Spleen (tissue), 11 donors: ENCODE measurements around the gene ST7L. TPM values are rescaled to one million over a fixed set of nuclear protein-coding genes. Genes with fewer than 3 reads are reported as not detected.

Source experiments
- DNase-seq: peaks from one replicate; pipeline ENCODE4 v3.0.0-alpha.2; 2020
- H3K27ac ChIP-seq, 8 donors: fragments of 200-600 bp; sonication (generic) in 7 of 8; 1 replicate in 4 of 8; 2 replicates in 4 of 8; pipeline versions ENCODE4 v1.5.0 to v1.8.0; 2016 to 2021; ENCODE audit warnings: inconsistent platforms in 4 of 8, mild to moderate bottlenecking in 4 of 8, moderate library complexity in 1 of 8
- H3K27me3 ChIP-seq, 7 donors: fragments of 200-600 bp; sonication (generic) in 6 of 7; replicated peaks in 1 of 7; 1 replicate in 4 of 7; 2 replicates in 3 of 7; pipeline versions ENCODE4 v1.5.0 to v1.8.0; 2016 to 2021; ENCODE audit warnings: inconsistent platforms in 3 of 7, mild to moderate bottlenecking in 1 of 7
- H3K36me3 ChIP-seq, 6 donors: fragments of 200-600 bp; sonication (generic) in 5 of 6; 1 replicate in 4 of 6; 2 replicates in 2 of 6; pipeline versions ENCODE4 v1.5.0 to v1.8.0; 2016 to 2021; ENCODE audit warnings: inconsistent platforms in 2 of 6
- H3K4me1 ChIP-seq, 6 donors: fragments of 200-600 bp; sonication (generic) in 5 of 6; 1 replicate in 3 of 6; 2 replicates in 3 of 6; pipeline versions ENCODE4 v1.5.0 to v1.8.0; 2016 to 2021; ENCODE audit warnings: inconsistent platforms in 3 of 6
- H3K4me3 ChIP-seq, 8 donors: fragments of 200-600 bp; sonication (generic) in 7 of 8; 1 replicate in 4 of 8; 2 replicates in 4 of 8; pipeline versions ENCODE4 v1.5.0 to v1.8.0; 2016 to 2021; ENCODE audit warnings: inconsistent platforms in 4 of 8, mild to moderate bottlenecking in 4 of 8, moderate library complexity in 2 of 8
- H3K9me3 ChIP-seq, 8 donors: fragments of 200-600 bp; sonication (generic) in 7 of 8; 1 replicate in 4 of 8; 2 replicates in 4 of 8; pipeline versions ENCODE4 v1.5.0 to v1.8.0; 2016 to 2021; ENCODE audit warnings: inconsistent platforms in 4 of 8
- POLR2A ChIP-seq, 3 donors: fragments of 450-650 bp; IDR thresholded peaks; one replicate each; pipeline ENCODE4 v1.5.1; 2017; ENCODE audit warnings: antibody characterized with exemption in 3 of 3, mild to moderate bottlenecking in 1 of 3
- POLR2AphosphoS5 ChIP-seq, 3 donors: sonication (generic); formaldehyde crosslinking; IDR thresholded peaks; one replicate each; pipeline ENCODE4 v1.5.1; 2017; ENCODE audit warnings: antibody characterized with exemption in 3 of 3
- WGBS, 5 donors: extraction: QIAGEN DNeasy Blood & Tissue Kit in 3 of 5; methylation state at CpG; one replicate each; pipeline versions ENCODE4 v1.1.5 to v1.1.7; 2013 to 2018; 5-methylcytosine and 5-hydroxymethylcytosine counted together
- intact Hi-C: fragments of 100-400 bp; cut with DNase I; formaldehyde crosslinking; loops from one replicate; pipeline ENCODE4 v1.15.0; 2023; ENCODE audit warnings: low total_unique reads
- polyA plus RNA-seq, 3 donors: library from polyadenylated mRNA; stranded (reverse); fragments of 200-250 nt; gene quantifications; one replicate each; pipeline ENCODE4 v1.2.1, GENCODE V29; 2013
- total RNA-seq, 7 donors: library from RNA; depleted of rRNA in 3 of 7; stranded (reverse); fragments of >200 nt in 3 of 7; fragmentation: NEBNext Ultra II Directional in 4 of 7; extraction: Animal tissue kit (Norgen Biotek cat#: 25700) in 4 of 7; gene quantifications; one replicate each; pipeline versions ENCODE4 v1.1.0 to v1.2.1, GENCODE V29; 2016 to 2021
- TF ChIP-seq, protein P1 (sequence below), 11 experiments: fragments of 200-600 bp in 7 of 11; fragments of 450-650 bp in 4 of 11; sonication (generic) in 4 of 11; IDR thresholded peaks in 8 of 11; conservative IDR thresholded peaks in 3 of 11; 1 replicate in 7 of 11; 2 replicates in 4 of 11; pipeline versions ENCODE4 v1.4.0 to v1.8.0; 2016 to 2021; ENCODE audit warnings: antibody characterized with exemption in 11 of 11, inconsistent platforms in 4 of 11, mild to moderate bottlenecking in 1 of 11
- donor health status: healthy with polysubstance abuse.
- donor health status: DM: no; HTN: no; CAD: no; lungs with moderate emphysema.
- donor health status: DM: no; HTN: no; CAD: no.
- donor health status: Bipolar disorder and iron deficiency.
- donor health status: healthy.
- donor health status: DM: no; HTN: no; CAD: no.
- donor health status: DM: yes; HTN: yes; CAD: no.

Gene ST7L
- total and polyA plus RNA-seq, 10 donors: 6.1 to 23.9 (median 18.6) TPM

DNA sequence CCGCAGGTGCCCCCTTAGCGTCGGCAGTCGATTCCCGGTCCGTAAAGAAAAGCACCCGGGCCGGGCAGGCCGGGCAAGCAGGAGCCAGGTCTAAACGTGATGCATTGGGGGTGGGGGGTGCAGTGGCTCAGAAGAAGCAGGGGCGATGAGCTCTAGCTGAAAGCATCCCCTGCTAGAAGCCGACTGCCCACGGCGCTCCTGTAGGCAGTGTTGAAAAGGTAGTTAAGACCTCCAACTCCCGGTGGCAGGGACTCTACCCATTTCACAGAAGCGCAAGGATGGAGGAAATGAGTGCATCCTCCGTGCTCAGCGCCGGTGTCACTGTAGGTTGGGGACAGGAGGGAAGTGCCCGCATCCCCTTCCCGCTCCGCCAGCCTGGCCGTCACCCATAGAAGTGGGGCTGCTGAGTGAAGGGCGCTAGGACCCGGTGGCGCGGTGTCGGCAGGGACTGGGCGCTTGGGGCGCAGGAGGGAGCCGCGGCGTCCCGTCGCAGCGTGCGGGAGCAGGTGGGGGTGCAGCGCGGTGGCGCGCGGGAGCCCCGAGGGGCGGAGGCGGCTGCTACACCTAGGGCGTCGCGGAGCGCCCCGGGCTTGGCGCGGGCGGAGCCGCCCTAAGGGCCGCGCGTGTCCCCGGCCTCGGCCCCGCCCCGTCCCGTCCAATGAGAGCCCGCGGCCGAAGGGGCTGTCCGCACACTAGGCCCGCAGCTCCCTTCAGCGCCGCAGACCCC is 110.5 kb downstream of the ST7L start, which contains the start of gene WNT2B:
TSS of gene WNT2B (plus strand) at position 688 of the 727 bp plus-strand sequence. CDS start 298 bp downstream, outside the sequence.
- TF ChIP-seq, protein P1, sequence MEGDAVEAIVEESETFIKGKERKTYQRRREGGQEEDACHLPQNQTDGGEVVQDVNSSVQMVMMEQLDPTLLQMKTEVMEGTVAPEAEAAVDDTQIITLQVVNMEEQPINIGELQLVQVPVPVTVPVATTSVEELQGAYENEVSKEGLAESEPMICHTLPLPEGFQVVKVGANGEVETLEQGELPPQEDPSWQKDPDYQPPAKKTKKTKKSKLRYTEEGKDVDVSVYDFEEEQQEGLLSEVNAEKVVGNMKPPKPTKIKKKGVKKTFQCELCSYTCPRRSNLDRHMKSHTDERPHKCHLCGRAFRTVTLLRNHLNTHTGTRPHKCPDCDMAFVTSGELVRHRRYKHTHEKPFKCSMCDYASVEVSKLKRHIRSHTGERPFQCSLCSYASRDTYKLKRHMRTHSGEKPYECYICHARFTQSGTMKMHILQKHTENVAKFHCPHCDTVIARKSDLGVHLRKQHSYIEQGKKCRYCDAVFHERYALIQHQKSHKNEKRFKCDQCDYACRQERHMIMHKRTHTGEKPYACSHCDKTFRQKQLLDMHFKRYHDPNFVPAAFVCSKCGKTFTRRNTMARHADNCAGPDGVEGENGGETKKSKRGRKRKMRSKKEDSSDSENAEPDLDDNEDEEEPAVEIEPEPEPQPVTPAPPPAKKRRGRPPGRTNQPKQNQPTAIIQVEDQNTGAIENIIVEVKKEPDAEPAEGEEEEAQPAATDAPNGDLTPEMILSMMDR (IDR thresholded peaks at IDR 0.05 in 8 of 11, conservative IDR thresholded peaks at IDR 0.05 in 3 of 11): no peak
- TF ChIP-seq POLR2A (IDR thresholded peaks at IDR 0.05): no peak
- no peak for TF ChIP-seq POLR2AphosphoS5 (IDR thresholded peaks at IDR 0.05)
- Histone ChIP-seq H3K9me3 (no peaks in the 10 kb centered on the region), H3K36me3 (no peaks in the 10 kb centered on the region), H3K4me3 (peak within 1 kb of the TSS; percentile 50 to 74 (median 58)), H3K27me3 (peaks cover 0 to 70% (median 32%) of the 10 kb centered on the region in 7 donors), H3K4me1 (peaks cover 7 to 26% (median 20%) of the 10 kb centered on the region in 6 donors), H3K27ac (no peak within 1 kb of the TSS)
- intact Hi-C loops: loop anchor here (5.0 kb wide), 1 partner anchor 199 kb away; the partner anchor contains the start of gene RHOC
- DNase-seq: peak; percentile 85
- 1 to 4% (median 1%) methylated on average over 26 to 69 of the region's 69 CpGs for WGBS, 5 donors

DNA sequence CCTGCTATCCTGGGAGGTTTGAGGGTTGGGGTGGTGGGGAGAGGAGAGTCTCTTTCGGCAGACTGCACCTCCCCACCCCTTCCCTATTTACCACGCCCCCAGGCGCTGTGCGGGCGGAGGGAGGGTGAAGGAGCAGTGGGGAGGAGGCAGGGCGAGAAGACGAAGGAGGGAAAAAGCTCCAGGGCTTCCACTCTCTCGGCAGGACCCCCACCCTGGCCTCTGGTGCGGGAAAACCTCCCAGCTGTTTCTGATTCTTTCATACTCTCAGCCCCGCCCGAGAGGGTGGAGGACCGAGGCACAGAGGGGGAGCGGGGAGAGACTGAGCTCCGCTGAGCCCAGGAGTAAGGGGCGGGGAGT is 111.0 kb downstream of the ST7L start:
- WGBS, 5 donors: 0 to 2% (median 1%) methylated on average over 8 to 15 of the region's 15 CpGs
- Histone ChIP-seq H3K4me3 (peak overlapping the region; percentile 50 to 74 (median 58)), H3K9me3 (no peaks in the 10 kb centered on the region), H3K27me3 (peaks cover 0 to 75% (median 32%) of the 10 kb centered on the region in 7 donors), H3K27ac (no peak overlapping the region), H3K4me1 (peaks cover 7 to 26% (median 20%) of the 10 kb centered on the region in 6 donors), H3K36me3 (no peaks in the 10 kb centered on the region)
- TF ChIP-seq, protein P1 (IDR thresholded peaks at IDR 0.05 in 8 of 11, conservative IDR thresholded peaks at IDR 0.05 in 3 of 11): no peak
- no peak for TF ChIP-seq POLR2AphosphoS5 (IDR thresholded peaks at IDR 0.05)
- no peak for TF ChIP-seq POLR2A (IDR thresholded peaks at IDR 0.05)
- peak; percentile 75 for DNase-seq
- intact Hi-C loops: loop anchor here (5.0 kb wide), 1 partner anchor 199 kb away; the partner anchor contains the start of gene RHOC

DNA sequence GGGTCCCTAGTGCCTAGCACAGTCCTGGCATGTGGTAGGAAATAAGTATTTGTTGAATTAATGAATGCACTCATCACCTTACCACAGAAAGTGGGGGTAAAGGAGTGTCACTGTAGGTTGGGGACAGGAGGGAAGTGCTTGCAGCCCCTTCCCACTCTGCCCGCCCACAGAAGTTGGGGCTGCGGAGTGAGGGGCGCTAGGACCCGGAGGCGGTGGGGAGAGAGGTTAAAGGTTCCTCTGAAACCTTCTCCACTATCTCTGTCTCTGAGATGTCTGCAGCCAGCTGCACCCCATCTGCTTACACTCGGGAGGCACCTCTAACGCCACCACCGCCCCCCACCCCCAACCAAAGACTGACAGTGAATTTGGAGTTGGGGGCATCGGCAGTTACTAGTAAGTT is 111.6 kb downstream of the ST7L start:
- Histone ChIP-seq H3K4me3 (peak overlapping the region in 3 of 8 donors; percentile 54 to 74 (median 56)), H3K4me1 (peaks cover 7 to 32% (median 24%) of the 10 kb centered on the region in 6 donors), H3K27me3 (peaks cover 0 to 81% (median 35%) of the 10 kb centered on the region in 7 donors), H3K9me3 (no peaks in the 10 kb centered on the region), H3K27ac (no peak overlapping the region), H3K36me3 (no peaks in the 10 kb centered on the region)
- intact Hi-C loops: loop anchor here (5.0 kb wide), 1 partner anchor 200 kb away; the partner anchor contains the start of gene RHOC
- DNase-seq: no peak
- 71 to 83% (median 78%) methylated on average over 9 of the region's 9 CpGs for WGBS, 5 donors
- TF ChIP-seq, protein P1 (IDR thresholded peaks at IDR 0.05 in 8 of 11, conservative IDR thresholded peaks at IDR 0.05 in 3 of 11): no peak
- TF ChIP-seq POLR2AphosphoS5 (IDR thresholded peaks at IDR 0.05): no peak
- no peak for TF ChIP-seq POLR2A (IDR thresholded peaks at IDR 0.05)

DNA sequence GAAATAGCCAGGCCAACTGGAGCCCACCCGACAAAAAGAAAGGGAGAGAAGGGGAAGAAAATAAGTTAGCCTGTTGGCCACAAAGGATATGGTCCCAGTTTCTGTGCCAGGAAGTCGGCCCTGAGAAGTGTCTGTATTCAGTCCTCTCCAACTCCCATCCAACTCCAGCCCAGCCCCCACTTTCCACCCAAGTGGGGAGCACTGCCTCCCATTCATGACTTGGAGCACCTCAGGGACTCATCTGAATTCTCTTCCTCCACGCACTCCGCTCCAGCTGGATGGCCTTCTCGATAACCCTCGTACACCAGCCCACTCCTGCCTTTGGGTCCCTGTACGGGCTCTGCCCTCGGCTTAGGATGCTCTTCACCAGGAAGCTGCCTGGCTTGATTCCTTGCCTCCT is 112.2 kb downstream of the ST7L start:
- Histone ChIP-seq H3K36me3 (no peaks in the 10 kb centered on the region), H3K4me1 (peaks cover 7 to 38% (median 30%) of the 10 kb centered on the region in 6 donors), H3K4me3 (no peak overlapping the region), H3K27me3 (peaks cover 0 to 87% (median 41%) of the 10 kb centered on the region in 7 donors), H3K27ac (no peak overlapping the region), H3K9me3 (no peaks in the 10 kb centered on the region)
- 90 to 96% (median 94%) methylated on average over 8 of the region's 8 CpGs for WGBS, 5 donors
- TF ChIP-seq POLR2A (IDR thresholded peaks at IDR 0.05) (no peak), POLR2AphosphoS5 (IDR thresholded peaks at IDR 0.05) (no peak)
- TF ChIP-seq, protein P1 (IDR thresholded peaks at IDR 0.05 in 8 of 11, conservative IDR thresholded peaks at IDR 0.05 in 3 of 11): no peak
- intact Hi-C loops: loop anchor here (5.0 kb wide), 1 partner anchor 201 kb away; the partner anchor contains the start of gene RHOC
- no peak for DNase-seq
